Stimulated activated effector memory CD8-positive, alpha-beta T cell treated with anti-CD3 and anti-CD28 coated beads, Interleukin-12 subunit alpha, Interleukin-12 subunit beta, amount 100 ng/mL, for 72 hours (primary cell): ENCODE data around the gene LMO2.
"Not testable (repeated sequence)": the region's sequence is repeated elsewhere in the genome, so short reads cannot be mapped to it uniquely, and the experiment has no call there.

Experiments used
- ATAC-seq: fragments of 150-1000 bp; cut with Tn5 transposase; 2 replicates; pipeline ENCODE4 v1.10.0; 2021
- DNase-seq, 2 donors: peaks; one replicate each; pipeline ENCODE4 v3.0.0; 2021 to 2022; ENCODE audit warnings: low spot score in 2 of 2
- H3K27ac Mint-ChIP-seq: one replicate; pipeline ENCODE4 v1.8.0; 2022; ENCODE audit warnings: mild to moderate bottlenecking, mixed read lengths
- H3K36me3 Mint-ChIP-seq: one replicate; pipeline ENCODE4 v1.8.0; 2022; ENCODE audit warnings: mild to moderate bottlenecking, mixed read lengths
- H3K4me1 Mint-ChIP-seq: one replicate; pipeline ENCODE4 v1.8.0; 2022; ENCODE audit warnings: mixed read lengths
- H3K4me3 Mint-ChIP-seq: one replicate; pipeline ENCODE4 v1.8.0; 2022; ENCODE audit warnings: mild to moderate bottlenecking, mixed read lengths
- H3K9me3 Mint-ChIP-seq: one replicate; pipeline ENCODE4 v1.8.0; 2022; ENCODE audit warnings: mixed read lengths

The LMO2 gene

GRCh38 chr11:33832676-33833075 lies 59.2 kb downstream of the LMO2 start:
- H3K4me3 Mint-ChIP-seq: no peak overlapping the region
- ATAC-seq (no peak), DNase-seq (no peak)
- H3K27ac Mint-ChIP-seq: no peak overlapping the region
- H3K4me1 Mint-ChIP-seq: peaks cover 6% of the 10 kb centered on the region
- H3K9me3 Mint-ChIP-seq: no peaks in the 10 kb centered on the region
- no peaks in the 10 kb centered on the region for H3K36me3 Mint-ChIP-seq

- no peaks in the 10 kb centered on the region for H3K9me3 Mint-ChIP-seq
- no peak overlapping the region for H3K27ac Mint-ChIP-seq
- DNase-seq (no peak), ATAC-seq (no peak)
- H3K4me3 Mint-ChIP-seq: no peak overlapping the region
- H3K4me1 Mint-ChIP-seq: peaks cover 6% of the 10 kb centered on the region
- no peaks in the 10 kb centered on the region for H3K36me3 Mint-ChIP-seq
These were observed 60.8 kb downstream of the LMO2 start for GRCh38 chr11:33830903-33831648.

- Mint-ChIP-seq H3K36me3 (no peaks in the 10 kb centered on the region), H3K4me3 (peak overlapping the region; percentile 58), H3K4me1 (peaks cover 6% of the 10 kb centered on the region), H3K27ac (no peak overlapping the region), H3K9me3 (no peaks in the 10 kb centered on the region)
- peak; percentile 85 for ATAC-seq
- peak; percentile 24 to 70 for DNase-seq
These were observed 62.3 kb downstream of the LMO2 start for GRCh38 chr11:33829430-33830141.

- H3K4me3 Mint-ChIP-seq: peak overlapping the region; percentile 58
- no peaks in the 10 kb centered on the region for H3K36me3 Mint-ChIP-seq
- no peaks in the 10 kb centered on the region for H3K9me3 Mint-ChIP-seq
- ATAC-seq (peak; percentile 46), DNase-seq (no peak)
- H3K27ac Mint-ChIP-seq: no peak overlapping the region
- H3K4me1 Mint-ChIP-seq: peaks cover 6% of the 10 kb centered on the region
These were observed 63.1 kb downstream of the LMO2 start for GRCh38 chr11:33828604-33829429.

- no peak for DNase-seq
- Mint-ChIP-seq H3K4me3 (no peak overlapping the region), H3K4me1 (peaks cover 6% of the 10 kb centered on the region), H3K9me3 (no peaks in the 10 kb centered on the region), H3K27ac (no peak overlapping the region), H3K36me3 (no peaks in the 10 kb centered on the region)
- ATAC-seq: no peak
These were observed 64.7 kb downstream of the LMO2 start for GRCh38 chr11:33827206-33827605.

GRCh38 chr11:33825854-33826560 lies 65.9 kb downstream of the LMO2 start:
- H3K4me1 Mint-ChIP-seq: peaks cover 6% of the 10 kb centered on the region
- no peaks in the 10 kb centered on the region for H3K9me3 Mint-ChIP-seq
- no peaks in the 10 kb centered on the region for H3K36me3 Mint-ChIP-seq
- DNase-seq: no peak
- no peak overlapping the region for H3K4me3 Mint-ChIP-seq
- peak; percentile 43 for ATAC-seq
- H3K27ac Mint-ChIP-seq: no peak overlapping the region

GRCh38 chr11:33822981-33823380 lies 68.9 kb downstream of the LMO2 start:
- not testable (repeated sequence) for DNase-seq, H3K4me3 Mint-ChIP-seq, ATAC-seq, H3K27ac Mint-ChIP-seq, H3K9me3 Mint-ChIP-seq, H3K36me3 Mint-ChIP-seq, H3K4me1 Mint-ChIP-seq

GRCh38 chr11:33819278-33820035 lies 72.4 kb downstream of the LMO2 start:
- H3K27ac Mint-ChIP-seq: no peak overlapping the region
- no peak overlapping the region for H3K4me3 Mint-ChIP-seq
- no peak for ATAC-seq

More at GRCh38 chr11:33819278-33820035, 72.4 kb downstream of the LMO2 start:
- H3K36me3 Mint-ChIP-seq: no peaks in the 10 kb centered on the region
- no peaks in the 10 kb centered on the region for H3K4me1 Mint-ChIP-seq
- no peaks in the 10 kb centered on the region for H3K9me3 Mint-ChIP-seq
- DNase-seq: no peak
